ENCODE results near the gene CD160. TPM values are rescaled to one million over a fixed set of nuclear protein-coding genes. Genes with fewer than 3 reads are reported as not detected.

Gene CD160
- total RNA-seq, 1 donor from 2014 or later: not detected

DNA sequence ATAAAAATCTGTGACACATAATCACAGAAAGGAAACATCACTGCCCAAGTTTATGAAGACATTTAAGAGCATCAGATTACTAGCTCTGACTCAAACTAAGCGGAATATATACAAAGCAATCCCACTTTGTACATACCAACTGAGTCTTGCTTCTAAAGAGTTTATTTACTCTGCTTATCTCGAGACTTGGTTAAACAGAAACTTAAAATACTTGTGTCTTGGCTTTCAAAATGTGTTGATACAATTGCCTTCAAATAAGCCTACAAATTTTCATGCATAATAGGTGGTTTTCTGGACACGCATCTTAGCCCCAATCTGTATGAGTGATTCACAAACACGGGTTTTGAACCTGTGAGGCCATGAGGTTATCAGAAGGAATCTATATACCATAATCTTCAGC lies 21.0 kb downstream of the CD160 start:
- DNase-seq (ENCODE audit: extremely low spot score, unreplicated experiment): no peak
- Mint-ChIP-seq H3K4me1 (ENCODE audit: unreplicated experiment) (no peaks in the 10 kb centered on the region), H3K27me3 (no peaks in the 10 kb centered on the region), H3K4me3 (no peak overlapping the region), H3K27ac (no peak overlapping the region), H3K9me3 (no peaks in the 10 kb centered on the region), H3K36me3 (peaks cover 16% of the 10 kb centered on the region)
- TF ChIP-seq, protein P1, sequence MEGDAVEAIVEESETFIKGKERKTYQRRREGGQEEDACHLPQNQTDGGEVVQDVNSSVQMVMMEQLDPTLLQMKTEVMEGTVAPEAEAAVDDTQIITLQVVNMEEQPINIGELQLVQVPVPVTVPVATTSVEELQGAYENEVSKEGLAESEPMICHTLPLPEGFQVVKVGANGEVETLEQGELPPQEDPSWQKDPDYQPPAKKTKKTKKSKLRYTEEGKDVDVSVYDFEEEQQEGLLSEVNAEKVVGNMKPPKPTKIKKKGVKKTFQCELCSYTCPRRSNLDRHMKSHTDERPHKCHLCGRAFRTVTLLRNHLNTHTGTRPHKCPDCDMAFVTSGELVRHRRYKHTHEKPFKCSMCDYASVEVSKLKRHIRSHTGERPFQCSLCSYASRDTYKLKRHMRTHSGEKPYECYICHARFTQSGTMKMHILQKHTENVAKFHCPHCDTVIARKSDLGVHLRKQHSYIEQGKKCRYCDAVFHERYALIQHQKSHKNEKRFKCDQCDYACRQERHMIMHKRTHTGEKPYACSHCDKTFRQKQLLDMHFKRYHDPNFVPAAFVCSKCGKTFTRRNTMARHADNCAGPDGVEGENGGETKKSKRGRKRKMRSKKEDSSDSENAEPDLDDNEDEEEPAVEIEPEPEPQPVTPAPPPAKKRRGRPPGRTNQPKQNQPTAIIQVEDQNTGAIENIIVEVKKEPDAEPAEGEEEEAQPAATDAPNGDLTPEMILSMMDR (conservative IDR thresholded peaks at IDR 0.05): no peak

DNA sequence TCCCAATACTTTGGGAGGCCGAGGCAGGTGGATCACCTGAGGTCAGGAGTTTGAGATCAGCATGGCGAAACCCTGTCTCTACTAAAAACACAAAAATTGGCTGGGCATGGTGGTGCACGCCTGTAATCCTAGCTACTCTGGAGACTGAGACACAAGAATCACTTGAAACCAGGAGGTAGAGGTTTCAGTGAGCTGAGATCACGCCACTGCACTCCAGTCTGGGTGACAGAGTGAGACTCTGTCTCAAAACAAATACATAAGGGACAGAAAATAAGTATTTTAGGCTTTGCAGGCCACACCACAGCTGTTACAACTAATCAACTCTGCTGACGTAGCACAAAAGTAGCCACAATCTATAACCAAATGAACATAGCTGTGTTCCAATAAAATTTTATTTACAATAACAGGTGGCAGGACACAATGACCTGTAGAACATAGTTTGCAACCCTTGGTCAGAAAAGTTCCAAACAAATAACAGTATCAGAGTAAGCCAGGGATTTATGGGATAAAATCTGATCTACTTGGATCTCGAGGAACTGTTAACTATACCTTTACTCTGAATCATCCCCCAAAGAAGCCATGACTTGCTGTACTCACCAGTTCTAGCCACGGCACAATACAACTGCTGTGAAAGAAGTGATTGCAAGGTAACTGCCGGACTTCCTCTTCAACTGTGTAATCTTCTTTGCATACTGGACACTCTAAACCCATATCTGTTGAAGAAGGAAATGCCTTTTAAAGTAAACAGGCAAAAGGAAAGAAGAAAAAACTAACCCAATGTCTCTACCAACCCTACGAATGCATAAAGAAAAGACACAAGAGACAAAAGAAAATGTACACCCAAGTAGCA lies 28.3 kb downstream of the CD160 start:
- no peak overlapping the region for H3K27ac Mint-ChIP-seq
- H3K36me3 Mint-ChIP-seq: peaks cover 29% of the 10 kb centered on the region
- TF ChIP-seq, protein P1 (conservative IDR thresholded peaks at IDR 0.05): no peak
- H3K4me3 Mint-ChIP-seq: no peak overlapping the region
- DNase-seq (ENCODE audit: extremely low spot score, unreplicated experiment): no peak
- H3K27me3 Mint-ChIP-seq: no peaks in the 10 kb centered on the region
- H3K4me1 Mint-ChIP-seq (ENCODE audit: unreplicated experiment): peaks cover 3% of the 10 kb centered on the region
- no peaks in the 10 kb centered on the region for H3K9me3 Mint-ChIP-seq

DNA sequence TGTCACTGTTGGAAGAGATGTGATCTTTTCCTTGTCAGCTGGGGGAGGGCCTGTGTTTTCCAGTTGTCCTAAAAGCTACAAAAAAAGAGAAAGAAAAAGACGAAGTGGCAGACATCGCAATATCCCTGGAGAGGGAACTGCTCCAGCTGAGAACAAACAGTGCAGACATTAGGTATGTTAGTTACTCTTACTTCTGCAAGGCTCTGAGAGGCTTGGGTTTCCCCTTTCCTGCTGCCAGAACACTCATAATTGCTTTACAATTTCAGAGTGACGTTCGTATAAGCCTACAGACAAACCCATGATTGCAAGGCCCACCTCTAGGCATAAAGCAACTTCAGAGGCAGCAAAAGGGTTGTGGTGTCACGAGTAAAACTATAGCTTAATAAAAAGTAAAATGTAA lies 31.1 kb downstream of the CD160 start:
- TF ChIP-seq, protein P1 (conservative IDR thresholded peaks at IDR 0.05): no peak
- DNase-seq (ENCODE audit: extremely low spot score, unreplicated experiment): no peak
- peaks cover 23% of the 10 kb centered on the region for H3K36me3 Mint-ChIP-seq
- no peaks in the 10 kb centered on the region for H3K9me3 Mint-ChIP-seq
- H3K27ac Mint-ChIP-seq: no peak overlapping the region
- no peaks in the 10 kb centered on the region for H3K27me3 Mint-ChIP-seq
- H3K4me3 Mint-ChIP-seq: no peak overlapping the region
- H3K4me1 Mint-ChIP-seq (ENCODE audit: unreplicated experiment): peaks cover 3% of the 10 kb centered on the region

DNA sequence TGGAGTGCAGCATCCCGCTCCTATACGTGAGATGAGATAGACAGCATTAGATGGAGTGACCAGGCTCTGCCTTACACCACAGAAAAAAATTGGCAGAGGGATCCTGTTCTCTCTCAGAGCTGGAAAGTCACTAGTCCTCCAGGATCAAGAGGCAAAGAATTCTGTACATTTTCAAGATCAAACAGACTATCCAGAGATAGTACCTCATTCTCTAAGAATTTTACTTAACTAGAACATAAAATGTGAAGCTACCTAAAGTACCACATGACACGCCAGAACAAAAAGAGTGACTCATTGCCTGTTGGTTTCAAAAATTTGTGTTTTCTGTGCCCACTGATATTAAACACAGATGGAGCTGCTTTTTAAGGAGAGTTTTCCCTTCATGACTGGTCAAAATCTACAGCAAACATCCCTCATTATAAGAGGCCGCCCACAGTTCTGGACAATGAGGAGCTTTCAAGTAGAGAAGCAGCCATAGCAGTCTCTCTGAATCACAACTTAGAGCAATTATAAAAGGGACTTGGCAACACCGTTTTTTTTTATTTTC lies 32.3 kb downstream of the CD160 start:
- H3K27me3 Mint-ChIP-seq: no peaks in the 10 kb centered on the region
- TF ChIP-seq, protein P1 (conservative IDR thresholded peaks at IDR 0.05): no peak
- DNase-seq (ENCODE audit: extremely low spot score, unreplicated experiment): no peak
- H3K27ac Mint-ChIP-seq: peak overlapping the region; percentile 17
- H3K9me3 Mint-ChIP-seq: no peaks in the 10 kb centered on the region
- peaks cover 3% of the 10 kb centered on the region for H3K4me1 Mint-ChIP-seq (ENCODE audit: unreplicated experiment)
- no peak overlapping the region for H3K4me3 Mint-ChIP-seq
- peaks cover 23% of the 10 kb centered on the region for H3K36me3 Mint-ChIP-seq

DNA sequence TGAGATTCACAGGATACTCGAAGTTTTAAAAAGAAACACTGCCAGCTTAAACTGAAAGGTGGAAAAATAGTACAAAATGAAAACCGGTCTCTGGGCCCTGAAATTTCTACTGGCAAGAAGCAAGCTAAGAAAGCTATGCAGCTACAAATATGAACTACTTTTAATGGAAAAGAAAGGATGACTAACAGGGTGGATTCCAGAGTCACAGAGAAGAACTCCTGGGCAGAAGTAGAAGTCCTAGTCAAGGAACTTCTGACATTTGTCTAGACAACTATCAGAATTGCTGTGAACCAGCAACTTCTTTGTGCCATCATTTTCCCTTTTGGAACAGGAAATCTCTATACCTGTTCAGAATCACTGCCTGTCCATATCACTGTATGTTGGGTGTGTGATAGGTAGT lies 38.1 kb downstream of the CD160 start:
- TF ChIP-seq, protein P1 (conservative IDR thresholded peaks at IDR 0.05): no peak
- no peak for DNase-seq (ENCODE audit: extremely low spot score, unreplicated experiment)
- Mint-ChIP-seq H3K27ac (no peak overlapping the region), H3K4me3 (no peak overlapping the region), H3K4me1 (ENCODE audit: unreplicated experiment) (no peaks in the 10 kb centered on the region), H3K27me3 (no peaks in the 10 kb centered on the region), H3K36me3 (peaks cover 33% of the 10 kb centered on the region), H3K9me3 (peaks cover 4% of the 10 kb centered on the region)

Measured in type B pancreatic cell (in vitro differentiated cells).